IMR-90 (cell line): ENCODE data around the gene SLC9A1. TPM values are rescaled to one million over a fixed set of nuclear protein-coding genes. Genes with fewer than 3 reads are reported as not detected.

Source experiments
- ATAC-seq: fragments of 200-7000 bp; cut with Tn5 transposase; 2 replicates; pipeline ENCODE4 v1.9.1; 2020; ENCODE audit warnings: low read depth, mild to moderate bottlenecking, moderate library complexity
- BruUV-seq: library from RNA; stranded (reverse); fragments of 400-500 nt; replicated peaks from 2 replicates; lab custom pipeline; 2021; lab: Mats Ljungman, UMichigan
- CTCF ChIA-PET: fragments of 300-600 bp; formaldehyde crosslinking; extraction: SDS; loops from one replicate; lab custom pipeline; 2021; ENCODE audit warnings: antibody characterized with exemption; lab: Yijun Ruan, JAX
- POLR2A ChIA-PET: fragments of 300-600 bp; sonication (Branson Sonifier 250); formaldehyde crosslinking; loops from one replicate; lab custom pipeline; 2022; ENCODE audit warnings: antibody characterized with exemption; ENCODE audit not compliant: unreplicated experiment; lab: Charles Lee
- DNase-seq: peaks from one replicate; pipeline ENCODE4 v3.0.0; 2013
- H2AFZ ChIP-seq: replicated peaks from 2 replicates; pipeline ENCODE3; 2013; ENCODE audit warnings: low read length, mild to moderate bottlenecking; ENCODE audit not compliant: poor library complexity
- H2AK5ac ChIP-seq: 2 replicates; pipeline ENCODE4 v1.6.1; 2013; ENCODE audit warnings: low read depth, low read length, inconsistent platforms
- H2AK9ac ChIP-seq: replicated peaks from 2 replicates; pipeline ENCODE3; 2013; ENCODE audit warnings: mild to moderate bottlenecking, low read depth, low read length, moderate library complexity; ENCODE audit not compliant: poor library complexity
- H2BK120ac ChIP-seq: 2 replicates; pipeline ENCODE4 v1.6.1; 2013; ENCODE audit warnings: low read depth, low read length, inconsistent platforms
- H2BK15ac ChIP-seq: 3 replicates; pipeline ENCODE4 v1.6.1; 2013; ENCODE audit warnings: low read depth, low read length, inconsistent platforms
- H2BK20ac ChIP-seq: 2 replicates; pipeline ENCODE4 v1.6.1; 2013; ENCODE audit warnings: low read depth, mild to moderate bottlenecking, inconsistent platforms, low read length, moderate library complexity
- H2BK5ac ChIP-seq: 2 replicates; pipeline ENCODE4 v1.6.1; 2013; ENCODE audit warnings: mild to moderate bottlenecking, low read depth, low read length, inconsistent platforms; ENCODE audit not compliant: poor library complexity, severe bottlenecking
- H3K14ac ChIP-seq: replicated peaks from 2 replicates; pipeline ENCODE4 v1.6.1; 2013; ENCODE audit warnings: low read depth, low read length, inconsistent platforms
- H3K18ac ChIP-seq: 2 replicates; pipeline ENCODE4 v1.6.1; 2013; ENCODE audit warnings: low read depth, low read length, control low read depth
- H3K23ac ChIP-seq: 2 replicates; pipeline ENCODE4 v1.6.1; 2013; ENCODE audit warnings: low read depth, low read length, inconsistent platforms
- H3K27ac ChIP-seq: 2 replicates; pipeline ENCODE4 v1.5.1; 2013; ENCODE audit warnings: mild to moderate bottlenecking, control low read depth, low read length; ENCODE audit not compliant: insufficient read depth
- H3K27me3 ChIP-seq: 2 replicates; pipeline ENCODE4 v1.6.1; 2013; ENCODE audit warnings: low read length; ENCODE audit not compliant: control insufficient read depth, insufficient read depth
- H3K36me3 ChIP-seq: 2 replicates; pipeline ENCODE4 v1.6.1; 2013; ENCODE audit warnings: low read length, mixed read lengths; ENCODE audit not compliant: control insufficient read depth, insufficient read depth
- H3K4ac ChIP-seq: 2 replicates; pipeline ENCODE4 v1.6.1; 2013; ENCODE audit warnings: low read depth, low read length, inconsistent platforms
- H3K4me1 ChIP-seq: 2 replicates; pipeline ENCODE4 v1.6.1; 2013; ENCODE audit warnings: low read length, mixed read lengths; ENCODE audit not compliant: control insufficient read depth, insufficient read depth
- H3K4me2 ChIP-seq: 2 replicates; pipeline ENCODE4 v1.6.1; 2013; ENCODE audit warnings: low read depth, mild to moderate bottlenecking, control low read depth, low read length, moderate library complexity
- H3K4me3 ChIP-seq: 2 replicates; pipeline ENCODE4 v1.5.1; 2013; ENCODE audit warnings: low read depth, mild to moderate bottlenecking, control low read depth, low read length, moderate library complexity; ENCODE audit not compliant: insufficient read depth
- H3K56ac ChIP-seq: 2 replicates; pipeline ENCODE4 v1.6.1; 2013; ENCODE audit warnings: low read length, inconsistent platforms; ENCODE audit not compliant: insufficient read depth; ENCODE audit errors: extremely low read depth
- H3K79me1 ChIP-seq, 2 experiments: 2 replicates each; pipeline ENCODE4 v1.6.1; 2013; ENCODE audit warnings: low read length in 2 of 2, inconsistent platforms in 1 of 2, low read depth in 1 of 2
- H3K9ac ChIP-seq: 2 replicates; pipeline ENCODE4 v1.6.1; 2013; ENCODE audit warnings: low read depth, low read length, control low read depth
- H3K9me1 ChIP-seq: 2 replicates; pipeline ENCODE4 v1.6.1; 2013; ENCODE audit warnings: low read length, inconsistent platforms; ENCODE audit not compliant: insufficient read depth
- H3K9me3 ChIP-seq: 2 replicates; pipeline ENCODE4 v1.6.1; 2013; ENCODE audit warnings: low read length; ENCODE audit not compliant: control insufficient read depth, insufficient read depth
- H4K20me1 ChIP-seq: 2 replicates; pipeline ENCODE4 v1.6.1; 2013; ENCODE audit warnings: low read length, inconsistent platforms; ENCODE audit not compliant: insufficient read depth
- H4K5ac ChIP-seq: 2 replicates; pipeline ENCODE4 v1.6.1; 2013; ENCODE audit warnings: mild to moderate bottlenecking, low read depth, low read length, control low read depth
- H4K8ac ChIP-seq, 2 experiments: 2 replicates each; pipeline ENCODE4 v1.6.1; 2013; ENCODE audit warnings: low read depth in 2 of 2, low read length in 2 of 2, control low read depth in 1 of 2, inconsistent platforms in 1 of 2
- H4K91ac ChIP-seq: 2 replicates; pipeline ENCODE4 v1.6.1; 2013; ENCODE audit warnings: low read depth, low read length, inconsistent platforms; ENCODE audit not compliant: insufficient read depth
- BHLHE40 ChIP-seq: fragments of 150-350 bp; IDR thresholded peaks from 2 replicates; pipeline ENCODE4 v1.6.1; 2016; ENCODE audit warnings: mild to moderate bottlenecking, low read depth, low read length
- CEBPB ChIP-seq: IDR thresholded peaks from 2 replicates; pipeline ENCODE4 v1.6.1; 2012; ENCODE audit warnings: low read depth, low read length, improper control_type of control experiment
- CHD1 ChIP-seq: IDR thresholded peaks from 2 replicates; pipeline ENCODE4 v1.6.1; 2012; ENCODE audit warnings: low read depth, low read length, improper control_type of control experiment
- FOS ChIP-seq: fragments of 150-350 bp; IDR thresholded peaks from 2 replicates; pipeline ENCODE4 v1.6.1; 2016; ENCODE audit warnings: low read depth, low read length
- MAFK ChIP-seq: IDR thresholded peaks from 2 replicates; pipeline ENCODE4 v1.6.1; 2012; ENCODE audit warnings: low read depth, low read length, improper control_type of control experiment
- MXI1 ChIP-seq: IDR thresholded peaks from 2 replicates; pipeline ENCODE4 v1.6.1; 2012; ENCODE audit warnings: low read depth, mild to moderate bottlenecking, low read length, moderate library complexity, borderline replicate concordance
- NFE2L2 ChIP-seq: fragments of 150-350 bp; IDR thresholded peaks from 2 replicates; pipeline ENCODE4 v1.6.1; 2016; ENCODE audit warnings: low read depth, mild to moderate bottlenecking, low read length
- POLR2A ChIP-seq: IDR thresholded peaks from 2 replicates; pipeline ENCODE4 v1.6.1; 2012; ENCODE audit warnings: mild to moderate bottlenecking, low read depth, low read length
- RAD21 ChIP-seq: IDR thresholded peaks from 2 replicates; pipeline ENCODE4 v1.6.1; 2012; ENCODE audit warnings: low read length, improper control_type of control experiment
- RCOR1 ChIP-seq: IDR thresholded peaks from 2 replicates; pipeline ENCODE4 v1.6.1; 2012; ENCODE audit warnings: mild to moderate bottlenecking, low read length, improper control_type of control experiment; ENCODE audit not compliant: insufficient replicate concordance
- RFX5 ChIP-seq: IDR thresholded peaks from 2 replicates; pipeline ENCODE4 v1.8.0; 2012; ENCODE audit warnings: low read depth, mild to moderate bottlenecking, low read length, moderate library complexity
- SMC3 ChIP-seq: fragments of 150-350 bp; IDR thresholded peaks from 2 replicates; pipeline ENCODE4 v1.6.1; 2016; ENCODE audit warnings: low read depth, mild to moderate bottlenecking, antibody characterized with exemption, low read length, moderate library complexity
- WGBS, 2 experiments: methylation state at CpG; one replicate each; pipeline versions ENCODE4 v1.1.5 to v1.1.7; 2013; ENCODE audit warnings: missing lambda C conversion rate in 2 of 2; ENCODE audit not compliant: insufficient read length in 1 of 2; ENCODE audit errors: extremely low coverage in 2 of 2; 5-methylcytosine and 5-hydroxymethylcytosine counted together
- dilution Hi-C: fragments of 300-500 bp; cut with HindIII; formaldehyde crosslinking; loops from one replicate; pipeline ENCODE4 v1.14.3; 2018; ENCODE audit warnings: low sequenced_read_pairs; ENCODE audit not compliant: unreplicated experiment
- in situ Hi-C: fragments of 300-500 bp; cut with MboI; formaldehyde crosslinking; loops from 3 replicates; pipeline ENCODE4 v1.14.3; 2019; ENCODE audit warnings: low sequenced_read_pairs, inconsistent platforms, mixed read lengths
- intact Hi-C: fragments of 100-400 bp; cut with micrococcal nuclease; formaldehyde crosslinking; loops from 2 replicates; pipeline ENCODE4 v1.10.0; 2022
- polyA plus RNA-seq, 3 experiments: library from polyadenylated mRNA; depleted of rRNA; stranded (reverse); fragments of >200 nt; gene quantifications; 2 replicates each; pipeline ENCODE4 v1.2.3, GENCODE V29; 2012; ENCODE audit warnings: low replicate concordance in 1 of 3
- total RNA-seq: library from RNA; depleted of rRNA; stranded (reverse); fragments of >200 nt; gene quantifications from 2 replicates; pipeline ENCODE4 v1.2.3, GENCODE V29; 2012
- TF ChIP-seq, protein P1 (sequence below): fragments of 150-350 bp; IDR thresholded peaks from 2 replicates; pipeline ENCODE4 v1.6.1; 2017; ENCODE audit warnings: mild to moderate bottlenecking, antibody characterized with exemption, low read length, low read depth
- TF ChIP-seq, protein P2 (sequence below): conservative IDR thresholded peaks from 2 replicates; pipeline ENCODE4 v1.5.1; 2012; ENCODE audit warnings: mild to moderate bottlenecking, low read depth, low read length, improper control_type of control experiment
- TF ChIP-seq, protein P3 (sequence below): fragments of 150-350 bp; IDR thresholded peaks from 2 replicates; pipeline ENCODE4 v1.6.1; 2016; ENCODE audit warnings: low read depth, mild to moderate bottlenecking, low read length, moderate library complexity, borderline replicate concordance

SLC9A1 gene
- total and polyA plus RNA-seq, 2 of the 4 experiments (the other 2 are of a cell fraction): 2.0 to 21.2 TPM

DNA sequence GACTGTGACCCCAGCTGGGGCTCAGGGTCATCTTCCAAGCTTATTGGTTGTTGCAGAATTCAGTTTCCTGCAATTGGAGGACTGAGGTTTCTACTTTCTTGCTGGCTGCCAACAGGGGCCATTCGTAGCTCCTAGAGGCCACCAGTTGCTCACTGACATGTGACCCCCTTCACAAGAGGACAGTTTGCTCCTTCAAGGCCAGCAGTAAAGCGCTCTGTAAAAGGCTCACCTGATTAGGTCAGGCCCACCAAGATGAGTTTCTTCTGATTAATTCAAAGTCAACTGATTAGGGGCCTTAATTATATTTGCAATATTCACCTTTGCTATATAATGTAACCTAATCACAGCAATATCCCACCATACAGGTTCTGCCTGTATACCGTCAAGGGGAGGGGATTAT, 68.9 kb downstream of the SLC9A1 start:
- peak overlapping the region; percentile 94 for H2BK5ac ChIP-seq
- H3K18ac ChIP-seq: no peak overlapping the region
- H4K20me1 ChIP-seq: no peaks in the 10 kb centered on the region
- no peak overlapping the region for H4K5ac ChIP-seq
- dilution Hi-C loops: no loop called here
- intact Hi-C loops: no loop called here
- H2BK15ac ChIP-seq: no peak overlapping the region
- peaks cover 5% of the 10 kb centered on the region for H3K9me3 ChIP-seq
- H3K9ac ChIP-seq: no peak overlapping the region
- H3K4ac ChIP-seq: no peak overlapping the region
- no peak overlapping the region for H4K8ac ChIP-seq
- no peak overlapping the region for H2BK20ac ChIP-seq
- WGBS, 2 experiments: 60% methylated on average over 1 of the region's 3 CpGs; no CpG with 5 or more reads in 1 of the 2 experiments
- POLR2A ChIA-PET: no interaction called here
- H3K23ac ChIP-seq: no peak overlapping the region
- no peak overlapping the region for H2BK120ac ChIP-seq
- TF ChIP-seq CEBPB (no peak), FOS (no peak), BHLHE40 (no peak), SMC3 (no peak), RFX5 (no peak), CHD1 (no peak), MXI1 (no peak), POLR2A (no peak), RAD21 (no peak), NFE2L2 (no peak), MAFK (no peak), RCOR1 (no peak)
- TF ChIP-seq, protein P1, sequence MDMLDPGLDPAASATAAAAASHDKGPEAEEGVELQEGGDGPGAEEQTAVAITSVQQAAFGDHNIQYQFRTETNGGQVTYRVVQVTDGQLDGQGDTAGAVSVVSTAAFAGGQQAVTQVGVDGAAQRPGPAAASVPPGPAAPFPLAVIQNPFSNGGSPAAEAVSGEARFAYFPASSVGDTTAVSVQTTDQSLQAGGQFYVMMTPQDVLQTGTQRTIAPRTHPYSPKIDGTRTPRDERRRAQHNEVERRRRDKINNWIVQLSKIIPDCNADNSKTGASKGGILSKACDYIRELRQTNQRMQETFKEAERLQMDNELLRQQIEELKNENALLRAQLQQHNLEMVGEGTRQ: no peak
- TF ChIP-seq, protein P2, sequence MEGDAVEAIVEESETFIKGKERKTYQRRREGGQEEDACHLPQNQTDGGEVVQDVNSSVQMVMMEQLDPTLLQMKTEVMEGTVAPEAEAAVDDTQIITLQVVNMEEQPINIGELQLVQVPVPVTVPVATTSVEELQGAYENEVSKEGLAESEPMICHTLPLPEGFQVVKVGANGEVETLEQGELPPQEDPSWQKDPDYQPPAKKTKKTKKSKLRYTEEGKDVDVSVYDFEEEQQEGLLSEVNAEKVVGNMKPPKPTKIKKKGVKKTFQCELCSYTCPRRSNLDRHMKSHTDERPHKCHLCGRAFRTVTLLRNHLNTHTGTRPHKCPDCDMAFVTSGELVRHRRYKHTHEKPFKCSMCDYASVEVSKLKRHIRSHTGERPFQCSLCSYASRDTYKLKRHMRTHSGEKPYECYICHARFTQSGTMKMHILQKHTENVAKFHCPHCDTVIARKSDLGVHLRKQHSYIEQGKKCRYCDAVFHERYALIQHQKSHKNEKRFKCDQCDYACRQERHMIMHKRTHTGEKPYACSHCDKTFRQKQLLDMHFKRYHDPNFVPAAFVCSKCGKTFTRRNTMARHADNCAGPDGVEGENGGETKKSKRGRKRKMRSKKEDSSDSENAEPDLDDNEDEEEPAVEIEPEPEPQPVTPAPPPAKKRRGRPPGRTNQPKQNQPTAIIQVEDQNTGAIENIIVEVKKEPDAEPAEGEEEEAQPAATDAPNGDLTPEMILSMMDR: no peak
- TF ChIP-seq, protein P3, sequence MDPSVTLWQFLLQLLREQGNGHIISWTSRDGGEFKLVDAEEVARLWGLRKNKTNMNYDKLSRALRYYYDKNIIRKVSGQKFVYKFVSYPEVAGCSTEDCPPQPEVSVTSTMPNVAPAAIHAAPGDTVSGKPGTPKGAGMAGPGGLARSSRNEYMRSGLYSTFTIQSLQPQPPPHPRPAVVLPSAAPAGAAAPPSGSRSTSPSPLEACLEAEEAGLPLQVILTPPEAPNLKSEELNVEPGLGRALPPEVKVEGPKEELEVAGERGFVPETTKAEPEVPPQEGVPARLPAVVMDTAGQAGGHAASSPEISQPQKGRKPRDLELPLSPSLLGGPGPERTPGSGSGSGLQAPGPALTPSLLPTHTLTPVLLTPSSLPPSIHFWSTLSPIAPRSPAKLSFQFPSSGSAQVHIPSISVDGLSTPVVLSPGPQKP: no peak
- H3K14ac ChIP-seq: no peak overlapping the region
- CTCF ChIA-PET: no interaction called here
- H3K9me1 ChIP-seq: peaks cover 6% of the 10 kb centered on the region; the same call in 1 of the 2 replicates
- H3K56ac ChIP-seq: no peak overlapping the region
- no peak overlapping the region for H3K4me3 ChIP-seq
- no peak for ATAC-seq
- DNase-seq: no peak
- no peak overlapping the region for H4K91ac ChIP-seq
- H3K36me3 ChIP-seq: no peaks in the 10 kb centered on the region
- no TSS peak for BruUV-seq
- H2AK5ac ChIP-seq: no peak overlapping the region
- H2AFZ ChIP-seq: no peak overlapping the region
- no peak overlapping the region for H3K27ac ChIP-seq
- H3K4me2 ChIP-seq: no peak overlapping the region
- H3K27me3 ChIP-seq: peaks cover 26% of the 10 kb centered on the region
- H3K79me1 ChIP-seq: no peaks in the 10 kb centered on the region
- in situ Hi-C loops: no loop called here
- no peak overlapping the region for H2AK9ac ChIP-seq
- H3K4me1 ChIP-seq: no peaks in the 10 kb centered on the region
